Neural cell (in vitro differentiated cells): ENCODE measurements around the gene AVPI1. TPM values are rescaled to one million over a fixed set of nuclear protein-coding genes. Genes with fewer than 3 reads are reported as not detected.

Source experiments
- H2AFZ ChIP-seq: fragments of 200-600, 300-800 bp; sonication (generic), shearing (Covaris generic); 2 replicates; pipeline ENCODE4 v1.6.0; 2014; ENCODE audit warnings: low read depth, mild to moderate bottlenecking, antibody characterized with exemption, low read length, moderate library complexity
- H3F3A ChIP-seq: fragments of 200-600 bp; shearing (Covaris generic); 2 replicates; pipeline ENCODE4 v1.6.1; 2016; ENCODE audit warnings: mild to moderate bottlenecking, moderate library complexity, mixed read lengths, antibody characterized with exemption, low read length; ENCODE audit not compliant: insufficient read depth, poor library complexity, severe bottlenecking
- H3K27ac ChIP-seq: fragments of 200-600, 300-800 bp; sonication (generic), shearing (Covaris generic); 2 replicates; pipeline ENCODE4 v1.5.1; 2014; ENCODE audit warnings: mild to moderate bottlenecking, low read length, moderate library complexity
- H3K27me3 ChIP-seq: fragments of 300-800, 200-600 bp; sonication (generic), shearing (Covaris generic); 2 replicates; pipeline ENCODE4 v1.6.0; 2014; ENCODE audit warnings: mild to moderate bottlenecking, low read depth, low read length, moderate library complexity; ENCODE audit not compliant: insufficient read depth
- H3K36me3 ChIP-seq: fragments of 300-800, 200-600 bp; sonication (generic), shearing (Covaris generic); 2 replicates; pipeline ENCODE4 v1.5.1; 2014; ENCODE audit warnings: mild to moderate bottlenecking, antibody characterized with exemption, low read length, moderate library complexity; ENCODE audit not compliant: insufficient read depth
- H3K4me2 ChIP-seq: fragments of 300-800, 200-600 bp; sonication (generic), shearing (Covaris generic); 2 replicates; pipeline ENCODE4 v1.6.0; 2014; ENCODE audit warnings: mild to moderate bottlenecking, low read length
- H3K4me3 ChIP-seq: fragments of 300-800, 200-600 bp; sonication (generic), shearing (Covaris generic); 2 replicates; pipeline ENCODE4 v1.5.1; 2014; ENCODE audit warnings: mild to moderate bottlenecking, low read length, moderate library complexity
- H3K79me2 ChIP-seq: fragments of 200-600 bp; shearing (Covaris generic); replicated peaks from 2 replicates; pipeline ENCODE4 v1.6.0; 2014; ENCODE audit warnings: mild to moderate bottlenecking, low read length, moderate library complexity; ENCODE audit not compliant: insufficient read depth
- H3K9ac ChIP-seq: fragments of 300-800, 200-600 bp; sonication (generic), shearing (Covaris generic); 2 replicates; pipeline ENCODE4 v1.6.1; 2016; ENCODE audit warnings: mild to moderate bottlenecking, low read length, mixed read lengths
- H3K9me2 ChIP-seq: fragments of 200-600 bp; shearing (Covaris generic); 2 replicates; pipeline ENCODE4 v1.6.1; 2016; ENCODE audit warnings: mild to moderate bottlenecking, low read length, mixed read lengths; ENCODE audit not compliant: insufficient read depth
- H3K9me3 ChIP-seq: fragments of 200-600, 300-800 bp; sonication (generic), shearing (Covaris generic); 2 replicates; pipeline ENCODE4 v1.6.1; 2016; ENCODE audit warnings: mild to moderate bottlenecking, mixed run types, low read length, moderate library complexity, mixed read lengths
- H4K20me1 ChIP-seq: fragments of 200-600 bp; shearing (Covaris generic); 2 replicates; pipeline ENCODE4 v1.6.1; 2016; ENCODE audit warnings: mild to moderate bottlenecking, mixed run types; ENCODE audit not compliant: insufficient read depth
- CTCF ChIP-seq: fragments of 450-650 bp; IDR thresholded peaks from 2 replicates; pipeline ENCODE4 v1.5.1; 2014; ENCODE audit warnings: antibody characterized with exemption, mild to moderate bottlenecking, moderate library complexity; ENCODE audit not compliant: poor library complexity, severe bottlenecking
- EP300 ChIP-seq: fragments of 450-650 bp; conservative IDR thresholded peaks from 2 replicates; pipeline ENCODE4 v1.6.1; 2014; ENCODE audit warnings: antibody characterized with exemption, mild to moderate bottlenecking, moderate library complexity; ENCODE audit not compliant: poor library complexity, severe bottlenecking
- EZH2 ChIP-seq: fragments of 200-600, 300-800 bp; shearing (Covaris generic), sonication (generic); IDR thresholded peaks from 2 replicates; pipeline ENCODE4 v1.6.1; 2014; ENCODE audit warnings: antibody characterized with exemption, low read length, borderline replicate concordance, mild to moderate bottlenecking; ENCODE audit not compliant: insufficient read depth, poor library complexity, severe bottlenecking
- MXI1 ChIP-seq: fragments of 450-650 bp; conservative IDR thresholded peaks from 2 replicates; pipeline ENCODE4 v1.6.1; 2014; ENCODE audit warnings: antibody characterized with exemption, mild to moderate bottlenecking; ENCODE audit not compliant: poor library complexity, severe bottlenecking
- POLR2AphosphoS5 ChIP-seq: IDR thresholded peaks from 2 replicates; pipeline ENCODE4 v1.6.1; 2012
- RAD21 ChIP-seq: fragments of 450-650 bp; conservative IDR thresholded peaks from 2 replicates; pipeline ENCODE4 v1.6.1; 2014; ENCODE audit warnings: antibody characterized with exemption, mild to moderate bottlenecking, moderate library complexity
- REST ChIP-seq: IDR thresholded peaks from 2 replicates; pipeline ENCODE4 v1.6.1; 2012; ENCODE audit warnings: borderline replicate concordance
- SMC3 ChIP-seq: fragments of 450-650 bp; conservative IDR thresholded peaks from 2 replicates; pipeline ENCODE4 v1.6.1; 2014; ENCODE audit warnings: antibody characterized with exemption, mild to moderate bottlenecking, moderate library complexity; ENCODE audit not compliant: poor library complexity
- TAF1 ChIP-seq: IDR thresholded peaks from 2 replicates; pipeline ENCODE4 v1.6.1; 2012; ENCODE audit warnings: low read depth
- polyA plus RNA-seq: library from polyadenylated mRNA; depleted of rRNA; stranded (reverse); fragments of >200 nt; gene quantifications from 2 replicates; pipeline ENCODE4 v1.2.3, GENCODE V29; 2014

The AVPI1 gene
- polyA plus RNA-seq, 1 donor from 2014 or later = 1.3 TPM

- Histone ChIP-seq H3K4me2 (no peak overlapping the region), H3K9me3 (no peaks in the 10 kb centered on the region), H2AFZ (no peak overlapping the region), H4K20me1 (no peaks in the 10 kb centered on the region), H3K79me2 (peaks cover 29% of the 10 kb centered on the region), H3K9me2 (no peaks in the 10 kb centered on the region), H3K27ac (no peak overlapping the region), H3K9ac (no peak overlapping the region), H3K4me3 (no peak overlapping the region), H3K27me3 (no peaks in the 10 kb centered on the region), H3F3A (no peaks in the 10 kb centered on the region), H3K36me3 (no peaks in the 10 kb centered on the region)
- no peak for TF ChIP-seq EZH2
- TF ChIP-seq POLR2AphosphoS5 = no peak
- TF ChIP-seq REST = no peak
- TF ChIP-seq CTCF = no peak
- no peak for TF ChIP-seq EP300
- no peak for TF ChIP-seq MXI1
- TF ChIP-seq RAD21 = no peak
Measured at GRCh38 chr10:97629289-97629688, 57.8 kb downstream of the AVPI1 start.

- Histone ChIP-seq H4K20me1 (no peaks in the 10 kb centered on the region), H3K9me3 (no peaks in the 10 kb centered on the region)
Measured at GRCh38 chr10:97628228-97628627, 58.8 kb downstream of the AVPI1 start.

More at GRCh38 chr10:97628228-97628627, 58.8 kb downstream of the AVPI1 start:
- H2AFZ ChIP-seq = no peak overlapping the region
- H3K27ac ChIP-seq = no peak overlapping the region
- no peaks in the 10 kb centered on the region for H3F3A ChIP-seq
- no peaks in the 10 kb centered on the region for H3K36me3 ChIP-seq
- TF ChIP-seq SMC3 = no peak
- no peak for TF ChIP-seq TAF1
- no peak for TF ChIP-seq MXI1
- TF ChIP-seq EP300 = no peak
- no peak for TF ChIP-seq CTCF
- no peak for TF ChIP-seq POLR2AphosphoS5
- TF ChIP-seq RAD21 = no peak
- TF ChIP-seq REST = no peak
- TF ChIP-seq EZH2 = no peak
- no peak overlapping the region for H3K4me2 ChIP-seq
- no peak overlapping the region for H3K9ac ChIP-seq
- no peaks in the 10 kb centered on the region for H3K9me2 ChIP-seq
- H3K4me3 ChIP-seq = no peak overlapping the region
- H3K27me3 ChIP-seq = no peaks in the 10 kb centered on the region
- peaks cover 29% of the 10 kb centered on the region for H3K79me2 ChIP-seq
